Uterus (tissue), 4 donors: ENCODE data around the gene FAM120AOS. TPM values are rescaled to one million over a fixed set of nuclear protein-coding genes. Genes with fewer than 3 reads are reported as not detected.
A peak's percentile ranks its signal among the peaks of the same experiment; 100 is the strongest.

Experiments used
- DNase-seq, 2 donors: peaks; one replicate each; pipeline ENCODE4 v3.0.0-alpha.2; 2019 to 2020
- H3K27ac ChIP-seq, 2 donors: fragments of 200-600 bp; sonication (generic); 1 replicate in 1 of 2; 2 replicates in 1 of 2; pipeline ENCODE4 v1.5.1; 2016 to 2018
- H3K27me3 ChIP-seq, 2 donors: fragments of 200-600 bp; sonication (generic); one replicate each; pipeline ENCODE4 v1.5.1; 2018 to 2019; ENCODE audit warnings: control low read depth in 1 of 2
- H3K36me3 ChIP-seq, 2 donors: fragments of 200-600 bp; sonication (generic); one replicate each; pipeline ENCODE4 v1.5.1; 2019; ENCODE audit warnings: control low read depth in 1 of 2
- H3K4me1 ChIP-seq, 2 donors: fragments of 200-600 bp; sonication (generic); one replicate each; pipeline ENCODE4 v1.5.1; 2018 to 2019; ENCODE audit warnings: control low read depth in 1 of 2
- H3K4me3 ChIP-seq, 2 donors: fragments of 200-600 bp; sonication (generic); 1 replicate in 1 of 2; 2 replicates in 1 of 2; pipeline ENCODE4 v1.5.1; 2018 to 2019; ENCODE audit warnings: mild to moderate bottlenecking in 1 of 2
- H3K9me3 ChIP-seq, 2 donors: fragments of 200-600 bp; sonication (generic); one replicate each; pipeline ENCODE4 v1.5.1; 2019; ENCODE audit warnings: control low read depth in 1 of 2
- POLR2A ChIP-seq, 2 donors: fragments of 450-650 bp; IDR thresholded peaks; one replicate each; pipeline ENCODE4 v1.6.1; 2016; ENCODE audit warnings: antibody characterized with exemption in 2 of 2, mild to moderate bottlenecking in 1 of 2, moderate library complexity in 1 of 2
- intact Hi-C: fragments of 100-400 bp; cut with DNase I; formaldehyde crosslinking; loops from one replicate; pipeline ENCODE4 v1.15.1; 2023; ENCODE audit warnings: low total_unique reads
- total RNA-seq, 4 donors: library from RNA; depleted of rRNA in 3 of 4; stranded (reverse); fragments of >200 nt in 3 of 4; gene quantifications; one replicate each; pipeline versions ENCODE4 v1.1.0 to v1.2.4, GENCODE V29; 2014 to 2023
- TF ChIP-seq, protein P1 (sequence below), 4 experiments: fragments of 200-600 bp in 2 of 4; fragments of 450-650 bp in 2 of 4; sonication (generic) in 2 of 4; IDR thresholded peaks; one replicate each; pipeline ENCODE4 v1.5.1; 2016 to 2019; ENCODE audit warnings: antibody characterized with exemption in 4 of 4, mild to moderate bottlenecking in 2 of 4, moderate library complexity in 1 of 4
- donor health status: DM: yes; HTN: yes; CAD: no.

Gene FAM120AOS
- 10 to 100 TPM in 3 of 4 donors, 1 to 10 TPM in 1; 8.5 to 45.2 (median 39.1) TPM for total RNA-seq

DNA sequence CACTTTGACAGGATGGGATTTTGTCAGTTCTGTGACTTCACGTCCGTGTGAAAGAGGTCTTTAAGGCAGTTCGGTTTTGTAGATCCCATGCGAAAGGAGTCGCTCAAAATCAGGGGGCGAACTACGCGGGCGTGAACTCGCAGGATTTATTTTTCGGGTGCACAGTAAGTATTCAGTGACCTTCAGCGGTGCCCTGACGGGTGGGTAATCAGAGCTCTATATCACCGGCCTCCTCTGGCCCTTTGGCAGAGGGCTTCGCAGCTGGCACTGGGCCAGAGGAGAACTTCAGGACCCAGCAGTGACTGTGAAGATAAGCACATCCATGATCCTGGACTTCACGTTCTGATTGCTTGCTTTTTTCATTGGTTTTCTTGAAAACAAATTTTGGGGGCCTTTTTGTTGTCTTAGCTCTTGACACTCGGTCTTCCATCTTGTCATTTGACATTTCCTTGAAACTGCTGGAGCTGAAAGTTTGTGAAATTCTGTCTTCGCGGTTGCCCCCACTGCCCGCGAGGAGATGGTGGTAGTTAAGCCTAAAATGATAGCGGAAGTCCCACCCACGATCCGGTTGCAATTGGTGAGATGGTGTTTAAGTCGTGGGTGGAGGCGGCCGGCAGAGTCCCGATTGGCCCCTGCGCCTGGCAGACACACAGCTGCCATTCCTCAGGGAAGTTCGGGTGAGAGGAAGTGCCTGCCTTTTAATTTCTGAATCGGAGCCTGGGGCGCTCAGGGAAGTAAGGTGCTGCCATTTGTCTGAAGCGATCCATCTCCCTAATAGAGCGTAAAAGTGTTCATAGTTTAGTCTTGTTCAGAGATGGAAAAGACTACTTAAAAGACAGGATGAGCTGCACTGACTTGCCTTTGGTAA, at the start of gene FAM120AOS:
FAM120AOS (minus strand) TSS at position 535 of the 868 bp plus-strand sequence. CDS start 872 bp downstream, outside the sequence.
- intact Hi-C loops, result loop anchor here (10.0 kb wide), 1 partner anchor 712 kb away; no protein-coding TSS in a partner anchor
- peak; percentile 87 to 92 for DNase-seq
- Histone ChIP-seq H3K36me3 (no peaks in the 10 kb centered on the region), H3K4me3 (peak within 1 kb of the TSS; percentile 69 to 81), H3K27me3 (no peaks in the 10 kb centered on the region), H3K9me3 (no peaks in the 10 kb centered on the region), H3K4me1 (peaks cover 0 to 27% of the 10 kb centered on the region in 2 donors), H3K27ac (peak within 1 kb of the TSS; percentile 93 to 98)
- TF ChIP-seq, protein P1, sequence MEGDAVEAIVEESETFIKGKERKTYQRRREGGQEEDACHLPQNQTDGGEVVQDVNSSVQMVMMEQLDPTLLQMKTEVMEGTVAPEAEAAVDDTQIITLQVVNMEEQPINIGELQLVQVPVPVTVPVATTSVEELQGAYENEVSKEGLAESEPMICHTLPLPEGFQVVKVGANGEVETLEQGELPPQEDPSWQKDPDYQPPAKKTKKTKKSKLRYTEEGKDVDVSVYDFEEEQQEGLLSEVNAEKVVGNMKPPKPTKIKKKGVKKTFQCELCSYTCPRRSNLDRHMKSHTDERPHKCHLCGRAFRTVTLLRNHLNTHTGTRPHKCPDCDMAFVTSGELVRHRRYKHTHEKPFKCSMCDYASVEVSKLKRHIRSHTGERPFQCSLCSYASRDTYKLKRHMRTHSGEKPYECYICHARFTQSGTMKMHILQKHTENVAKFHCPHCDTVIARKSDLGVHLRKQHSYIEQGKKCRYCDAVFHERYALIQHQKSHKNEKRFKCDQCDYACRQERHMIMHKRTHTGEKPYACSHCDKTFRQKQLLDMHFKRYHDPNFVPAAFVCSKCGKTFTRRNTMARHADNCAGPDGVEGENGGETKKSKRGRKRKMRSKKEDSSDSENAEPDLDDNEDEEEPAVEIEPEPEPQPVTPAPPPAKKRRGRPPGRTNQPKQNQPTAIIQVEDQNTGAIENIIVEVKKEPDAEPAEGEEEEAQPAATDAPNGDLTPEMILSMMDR (IDR thresholded peaks at IDR 0.05), result no peak
- TF ChIP-seq POLR2A (IDR thresholded peaks at IDR 0.05), result peak; percentile 47 to 51

- Histone ChIP-seq H3K4me3 (peak overlapping the region; percentile 11 to 17), H3K36me3 (no peaks in the 10 kb centered on the region), H3K27ac (peak overlapping the region; percentile 37 to 77), H3K27me3 (no peaks in the 10 kb centered on the region), H3K4me1 (no peaks in the 10 kb centered on the region), H3K9me3 (no peaks in the 10 kb centered on the region)
- no peak for TF ChIP-seq POLR2A (IDR thresholded peaks at IDR 0.05)
- TF ChIP-seq, protein P1 (IDR thresholded peaks at IDR 0.05), result no peak
- intact Hi-C loops, result no loop called here
- no peak for DNase-seq
These were observed 48.0 kb upstream of the FAM120AOS start for GRCh38 chr9:93501406-93501805.

- H3K4me3 ChIP-seq, result peak overlapping the region; percentile 11 to 17
- no peaks in the 10 kb centered on the region for H3K4me1 ChIP-seq
- H3K27me3 ChIP-seq, result no peaks in the 10 kb centered on the region
- intact Hi-C loops, result no loop called here
- TF ChIP-seq, protein P1 (IDR thresholded peaks at IDR 0.05), result no peak
- TF ChIP-seq POLR2A (IDR thresholded peaks at IDR 0.05), result no peak
- H3K36me3 ChIP-seq, result no peaks in the 10 kb centered on the region
- no peak for DNase-seq
- no peaks in the 10 kb centered on the region for H3K9me3 ChIP-seq
- peak overlapping the region; percentile 37 to 77 for H3K27ac ChIP-seq
These were observed 47.4 kb upstream of the FAM120AOS start for GRCh38 chr9:93500571-93501298.

DNA sequence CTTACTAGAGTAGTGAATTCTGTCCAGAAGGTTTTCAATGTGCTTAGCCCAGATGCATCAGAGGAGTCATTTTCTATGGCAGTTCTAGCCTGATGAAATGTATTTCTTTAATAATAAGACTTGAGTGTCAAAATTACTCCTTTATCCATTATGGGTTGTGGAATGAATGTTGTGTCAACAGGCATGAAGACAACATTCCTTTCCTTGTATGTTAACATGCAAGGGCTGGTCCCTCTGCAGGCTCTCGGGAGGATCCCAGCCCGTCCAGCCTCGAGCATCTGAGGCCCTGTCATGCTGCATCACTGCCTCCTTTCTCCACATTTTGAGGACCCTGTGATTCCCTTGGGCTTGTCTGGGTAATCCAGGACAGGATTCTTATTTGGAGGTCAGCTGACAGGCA, 42.9 kb upstream of the FAM120AOS start:
- Histone ChIP-seq H3K4me3 (no peak overlapping the region), H3K4me1 (no peaks in the 10 kb centered on the region), H3K27me3 (no peaks in the 10 kb centered on the region), H3K27ac (no peak overlapping the region), H3K9me3 (no peaks in the 10 kb centered on the region), H3K36me3 (no peaks in the 10 kb centered on the region)
- DNase-seq, result no peak
- TF ChIP-seq, protein P1 (IDR thresholded peaks at IDR 0.05), result no peak
- no peak for TF ChIP-seq POLR2A (IDR thresholded peaks at IDR 0.05)
- intact Hi-C loops, result no loop called here

GRCh38 chr9:93493949-93494348, 40.6 kb upstream of the FAM120AOS start:
- TF ChIP-seq, protein P1 (IDR thresholded peaks at IDR 0.05), result no peak
- no peak for TF ChIP-seq POLR2A (IDR thresholded peaks at IDR 0.05)
- intact Hi-C loops, result no loop called here
- Histone ChIP-seq H3K27ac (no peak overlapping the region), H3K4me3 (no peak overlapping the region), H3K36me3 (no peaks in the 10 kb centered on the region), H3K4me1 (no peaks in the 10 kb centered on the region), H3K9me3 (no peaks in the 10 kb centered on the region), H3K27me3 (no peaks in the 10 kb centered on the region)
- DNase-seq, result no peak
